Endothelial cell of umbilical vein (primary cell): ENCODE measurements around the gene TIMP4. TPM values are rescaled to one million over a fixed set of nuclear protein-coding genes. Genes with fewer than 3 reads are reported as not detected.

Experiments used
- BruUV-seq: library from RNA; stranded (reverse); fragments of 400-500 nt; replicated peaks from 2 replicates; lab custom pipeline; 2021; lab: Mats Ljungman, UMichigan
- CTCF ChIA-PET: fragments of 300-600, 350-600 bp; sonication (Branson Sonifier 250); formaldehyde crosslinking; loops from one replicate; lab custom pipeline; 2021; ENCODE audit warnings: antibody characterized with exemption, inconsistent platforms; lab: Charles Lee
- POLR2A ChIA-PET: fragments of 300-600, 350-600 bp; sonication (Branson Sonifier 250); formaldehyde crosslinking; loops from one replicate; lab custom pipeline; 2021; ENCODE audit warnings: antibody characterized with exemption, inconsistent platforms; lab: Charles Lee
- DNase-seq: peaks from one replicate; pipeline ENCODE4 v3.0.0-alpha.2; 2011; ENCODE audit warnings: low read depth, low spot score
- FAIRE-seq: peaks from 2 replicates; lab custom pipeline; 2011; peaks lifted over from hg19 to GRCh38; lab: Jason Lieb, UNC
- H2AFZ ChIP-seq: 2 replicates; pipeline ENCODE4 v1.6.0; 2012; ENCODE audit warnings: low read depth, low read length, control low read depth, inconsistent platforms
- H3K27ac ChIP-seq: 2 replicates; pipeline ENCODE4 v1.5.1; 2011; ENCODE audit warnings: low read depth, mild to moderate bottlenecking, control low read depth, low read length, moderate library complexity; ENCODE audit not compliant: insufficient read depth
- H3K27me3 ChIP-seq, 2 experiments: 2 replicates each; pipeline versions ENCODE4 v1.6.0 to v1.6.1; 2011; ENCODE audit warnings: low read length in 2 of 2, mixed read lengths in 1 of 2; ENCODE audit not compliant: control insufficient read depth in 2 of 2, insufficient read depth in 2 of 2
- H3K36me3 ChIP-seq, 2 experiments: 2 replicates in 1 of 2; 3 replicates in 1 of 2; pipeline ENCODE4 v1.5.1; 2011; ENCODE audit warnings: low read length in 2 of 2, mild to moderate bottlenecking in 1 of 2, moderate library complexity in 1 of 2; ENCODE audit not compliant: control insufficient read depth in 2 of 2, insufficient read depth in 2 of 2; ENCODE audit errors: extremely low read depth in 1 of 2
- H3K4me1 ChIP-seq: 3 replicates; pipeline ENCODE4 v1.5.1; 2011; ENCODE audit warnings: mild to moderate bottlenecking, low read length; ENCODE audit not compliant: control insufficient read depth, insufficient read depth; ENCODE audit errors: extremely low read depth
- H3K4me2 ChIP-seq: 2 replicates; pipeline ENCODE4 v1.6.1; 2011; ENCODE audit warnings: low read length, control low read depth, mixed read lengths; ENCODE audit not compliant: insufficient read depth
- H3K4me3 ChIP-seq, 3 experiments: fragments of 200-600 bp in 1 of 3; sonication (generic), shearing (Covaris generic) in 1 of 3; replicated peaks in 1 of 3; 2 replicates each; pipeline ENCODE4 v1.5.1; 2011 to 2016; ENCODE audit warnings: control low read depth in 3 of 3, low read length in 3 of 3, mild to moderate bottlenecking in 2 of 3, inconsistent platforms in 1 of 3, low read depth in 1 of 3, moderate library complexity in 1 of 3; ENCODE audit not compliant: insufficient read depth in 1 of 3
- H3K79me2 ChIP-seq: 2 replicates; pipeline ENCODE4 v1.6.0; 2012; ENCODE audit warnings: low read length, inconsistent platforms; ENCODE audit not compliant: control insufficient read depth, insufficient read depth
- H3K9ac ChIP-seq: replicated peaks from 2 replicates; pipeline ENCODE3; 2011; ENCODE audit warnings: low read length, control low read depth; ENCODE audit not compliant: insufficient read depth; ENCODE audit errors: extremely low read depth
- H3K9me1 ChIP-seq: replicated peaks from 3 replicates; pipeline ENCODE4 v1.6.0; 2011; ENCODE audit warnings: mild to moderate bottlenecking, low read length; ENCODE audit not compliant: control insufficient read depth, insufficient read depth; ENCODE audit errors: extremely low read depth
- H3K9me3 ChIP-seq: replicated peaks from 2 replicates; pipeline ENCODE4 v1.5.1; 2012; ENCODE audit warnings: low read length, inconsistent platforms; ENCODE audit not compliant: control insufficient read depth, insufficient read depth
- H4K20me1 ChIP-seq: replicated peaks from 2 replicates; pipeline ENCODE3; 2011; ENCODE audit warnings: mild to moderate bottlenecking, low read length; ENCODE audit not compliant: control insufficient read depth, insufficient read depth; ENCODE audit errors: extremely low read depth
- FOS ChIP-seq: IDR thresholded peaks from 2 replicates; pipeline ENCODE4 v1.6.1; 2011; ENCODE audit warnings: mild to moderate bottlenecking, low read length, moderate library complexity, borderline replicate concordance; ENCODE audit not compliant: insufficient read depth
- POLR2AphosphoS5 ChIP-seq: IDR thresholded peaks from 2 replicates; pipeline ENCODE4 v1.6.1; 2012; ENCODE audit warnings: low read depth, mild to moderate bottlenecking, control low read depth, low read length, moderate library complexity; ENCODE audit not compliant: insufficient read depth
- dilution Hi-C: fragments of 300-500 bp; cut with MboI; formaldehyde crosslinking; loops from one replicate; pipeline ENCODE4 v1.15.0; 2019; ENCODE audit warnings: low sequenced_read_pairs; ENCODE audit not compliant: extremely low pct_ligation_motif_present
- intact Hi-C: fragments of 100-400 bp; cut with micrococcal nuclease; formaldehyde crosslinking; loops from one replicate; pipeline ENCODE4 v1.10.0; 2022
- polyA plus RNA-seq, 4 experiments: library from polyadenylated mRNA; depleted of rRNA in 3 of 4; stranded (reverse) in 3 of 4; unstranded in 1 of 4; fragments of >200 nt; gene quantifications; 2 replicates each; pipeline versions ENCODE4 v1.2.1 to v1.2.3, GENCODE V29; 2011 to 2012; ENCODE audit warnings: missing spikeins in 1 of 4
- total RNA-seq: library from RNA; stranded (reverse); gene quantifications from 2 replicates; pipeline ENCODE4 v1.2.3, GENCODE V29; 2021
- TF ChIP-seq, protein P1 (sequence below), 2 donors: IDR thresholded peaks; 1 replicate in 1 of 2; 2 replicates in 1 of 2; pipeline ENCODE4 v1.5.1; 2011; ENCODE audit warnings: low read length in 2 of 2, mild to moderate bottlenecking in 2 of 2, moderate library complexity in 2 of 2, control low read depth in 1 of 2, inconsistent platforms in 1 of 2, low read depth in 1 of 2; ENCODE audit not compliant: insufficient read depth in 1 of 2; ENCODE audit errors: extremely low read depth in 1 of 2

Gene TIMP4
- total and polyA plus RNA-seq, 2 donors (not counting 3 experiments of a cell fraction or from before 2014, with no cell fraction given) = 0.07 to 0.40 TPM

DNA sequence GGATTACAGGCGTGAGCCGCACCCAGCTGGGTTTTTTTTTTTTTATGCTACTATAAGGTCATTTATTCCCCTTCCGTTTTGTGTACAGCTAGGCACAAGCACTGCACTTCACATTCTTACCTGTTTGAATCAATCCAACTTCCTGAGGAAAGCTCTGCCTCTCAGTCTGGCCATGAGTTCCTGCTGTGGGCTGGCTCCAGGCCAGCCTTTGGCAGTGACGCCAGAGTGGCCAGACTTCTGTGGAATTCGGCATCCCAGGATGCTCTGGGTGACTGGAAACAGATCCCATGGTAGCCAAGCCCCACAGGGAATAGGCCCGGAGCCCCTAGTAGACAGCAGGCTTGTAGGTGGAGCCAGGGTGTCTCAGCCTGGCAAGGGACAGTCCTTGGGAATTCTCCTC, 21.5 kb upstream of the TIMP4 start:
- peak overlapping the region; percentile 15 for H2AFZ ChIP-seq
- peak; percentile 60 for DNase-seq
- H3K27me3 ChIP-seq = no peaks in the 10 kb centered on the region
- H3K4me1 ChIP-seq = peaks cover 32% of the 10 kb centered on the region
- no peak overlapping the region for H3K9ac ChIP-seq
- peak; percentile 85 for FAIRE-seq
- peak overlapping the region; percentile 70 for H3K27ac ChIP-seq
- H3K36me3 ChIP-seq = no peaks in the 10 kb centered on the region
- H3K4me2 ChIP-seq = no peak overlapping the region
- no peaks in the 10 kb centered on the region for H3K9me3 ChIP-seq
- dilution Hi-C loops (no loop called here), intact Hi-C loops (loop anchor here (1.0 kb wide), 1 partner anchor 13 kb away; no protein-coding TSS in a partner anchor)
- no TSS peak for BruUV-seq
- TF ChIP-seq POLR2AphosphoS5 (peak; percentile 44), FOS (peak; percentile 23)
- TF ChIP-seq, protein P1, sequence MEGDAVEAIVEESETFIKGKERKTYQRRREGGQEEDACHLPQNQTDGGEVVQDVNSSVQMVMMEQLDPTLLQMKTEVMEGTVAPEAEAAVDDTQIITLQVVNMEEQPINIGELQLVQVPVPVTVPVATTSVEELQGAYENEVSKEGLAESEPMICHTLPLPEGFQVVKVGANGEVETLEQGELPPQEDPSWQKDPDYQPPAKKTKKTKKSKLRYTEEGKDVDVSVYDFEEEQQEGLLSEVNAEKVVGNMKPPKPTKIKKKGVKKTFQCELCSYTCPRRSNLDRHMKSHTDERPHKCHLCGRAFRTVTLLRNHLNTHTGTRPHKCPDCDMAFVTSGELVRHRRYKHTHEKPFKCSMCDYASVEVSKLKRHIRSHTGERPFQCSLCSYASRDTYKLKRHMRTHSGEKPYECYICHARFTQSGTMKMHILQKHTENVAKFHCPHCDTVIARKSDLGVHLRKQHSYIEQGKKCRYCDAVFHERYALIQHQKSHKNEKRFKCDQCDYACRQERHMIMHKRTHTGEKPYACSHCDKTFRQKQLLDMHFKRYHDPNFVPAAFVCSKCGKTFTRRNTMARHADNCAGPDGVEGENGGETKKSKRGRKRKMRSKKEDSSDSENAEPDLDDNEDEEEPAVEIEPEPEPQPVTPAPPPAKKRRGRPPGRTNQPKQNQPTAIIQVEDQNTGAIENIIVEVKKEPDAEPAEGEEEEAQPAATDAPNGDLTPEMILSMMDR (IDR thresholded peaks at IDR 0.05; ENCODE audit: extremely low read depth in 1 of 2, insufficient read depth in 1 of 2, low read depth in 1 of 2, low read length in 2 of 2) = no peak
- ChIA-PET CTCF (interaction anchor here (0.8 to 6.9 kb wide), 4 partner anchors 43 to 304 kb away, joined by 3 to 175 read pairs (median 52); partner anchors contain the start of gene TSEN2), POLR2A (no interaction called here)
- no peak overlapping the region for H3K4me3 ChIP-seq
- no peaks in the 10 kb centered on the region for H4K20me1 ChIP-seq
- H3K79me2 ChIP-seq = no peaks in the 10 kb centered on the region
- no peaks in the 10 kb centered on the region for H3K9me1 ChIP-seq

DNA sequence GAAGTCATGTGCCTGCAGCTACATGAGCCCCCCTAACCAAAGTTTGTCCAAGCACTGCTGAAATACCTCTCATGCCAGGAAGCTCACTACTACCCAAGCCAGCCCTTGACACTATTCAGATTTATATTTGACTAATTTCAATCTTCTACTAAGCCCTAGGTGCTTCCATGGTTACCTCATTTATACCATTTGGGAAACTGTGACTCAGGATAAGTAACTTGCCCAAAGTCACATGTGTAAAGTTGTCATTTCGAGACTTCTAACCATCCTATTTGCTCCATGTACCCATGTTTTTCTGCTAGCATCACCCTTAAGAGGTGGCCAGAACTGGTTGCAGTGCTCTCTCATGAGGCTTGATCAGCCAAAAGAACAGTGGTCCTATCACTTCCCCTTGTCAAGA, 20.7 kb upstream of the TIMP4 start:
- intact Hi-C loops = loop anchor here (2.0 to 5.0 kb wide), 2 partner anchors 333 to 407 kb away; partner anchors contain the start of gene TAMM41
- DNase-seq = no peak

More for the DNA sequence above, 20.7 kb upstream of the TIMP4 start:
- Histone ChIP-seq H3K9me3 (no peaks in the 10 kb centered on the region), H3K9me1 (no peaks in the 10 kb centered on the region), H4K20me1 (no peaks in the 10 kb centered on the region), H3K79me2 (no peaks in the 10 kb centered on the region), H3K4me2 (no peak overlapping the region), H3K27ac (no peak overlapping the region), H3K4me3 (no peak overlapping the region), H3K4me1 (peaks cover 32% of the 10 kb centered on the region), H3K27me3 (no peaks in the 10 kb centered on the region), H3K9ac (no peak overlapping the region), H3K36me3 (no peaks in the 10 kb centered on the region), H2AFZ (no peak overlapping the region)
- dilution Hi-C loops = no loop called here
- no peak for FAIRE-seq
- ChIA-PET POLR2A (interaction anchor here (0.6 kb wide), 1 partner anchor 776 kb away, joined by 7 read pairs; no protein-coding TSS in a partner anchor), CTCF (interaction anchor here (1.1 to 6.9 kb wide), 5 partner anchors 11 to 300 kb away, joined by 4 to 175 read pairs (median 37); no protein-coding TSS in a partner anchor)
- BruUV-seq = no TSS peak
- no peak for TF ChIP-seq POLR2AphosphoS5
- TF ChIP-seq FOS = no peak
